Endothelial cell of umbilical vein (primary cell): ENCODE data around the gene PALD1. TPM values are rescaled to one million over a fixed set of nuclear protein-coding genes. Genes with fewer than 3 reads are reported as not detected.

Experiments used
- BruUV-seq: library from RNA; stranded (reverse); fragments of 400-500 nt; replicated peaks from 2 replicates; lab custom pipeline; 2021; lab: Mats Ljungman, UMichigan
- CTCF ChIA-PET: fragments of 300-600, 350-600 bp; sonication (Branson Sonifier 250); formaldehyde crosslinking; loops from one replicate; lab custom pipeline; 2021; ENCODE audit warnings: antibody characterized with exemption, inconsistent platforms; lab: Charles Lee
- POLR2A ChIA-PET: fragments of 300-600, 350-600 bp; sonication (Branson Sonifier 250); formaldehyde crosslinking; loops from one replicate; lab custom pipeline; 2021; ENCODE audit warnings: antibody characterized with exemption, inconsistent platforms; lab: Charles Lee
- DNase-seq: peaks from one replicate; pipeline ENCODE4 v3.0.0-alpha.2; 2011; ENCODE audit warnings: low read depth, low spot score
- FAIRE-seq: peaks from 2 replicates; lab custom pipeline; 2011; peaks lifted over from hg19 to GRCh38; lab: Jason Lieb, UNC
- H2AFZ ChIP-seq: 2 replicates; pipeline ENCODE4 v1.6.0; 2012; ENCODE audit warnings: low read depth, low read length, control low read depth, inconsistent platforms
- H3K27ac ChIP-seq: 2 replicates; pipeline ENCODE4 v1.5.1; 2011; ENCODE audit warnings: low read depth, mild to moderate bottlenecking, control low read depth, low read length, moderate library complexity; ENCODE audit not compliant: insufficient read depth
- H3K27me3 ChIP-seq, 2 experiments: 2 replicates each; pipeline versions ENCODE4 v1.6.0 to v1.6.1; 2011; ENCODE audit warnings: low read length in 2 of 2, mixed read lengths in 1 of 2; ENCODE audit not compliant: control insufficient read depth in 2 of 2, insufficient read depth in 2 of 2
- H3K36me3 ChIP-seq, 2 experiments: 2 replicates in 1 of 2; 3 replicates in 1 of 2; pipeline ENCODE4 v1.5.1; 2011; ENCODE audit warnings: low read length in 2 of 2, mild to moderate bottlenecking in 1 of 2, moderate library complexity in 1 of 2; ENCODE audit not compliant: control insufficient read depth in 2 of 2, insufficient read depth in 2 of 2; ENCODE audit errors: extremely low read depth in 1 of 2
- H3K4me1 ChIP-seq: 3 replicates; pipeline ENCODE4 v1.5.1; 2011; ENCODE audit warnings: mild to moderate bottlenecking, low read length; ENCODE audit not compliant: control insufficient read depth, insufficient read depth; ENCODE audit errors: extremely low read depth
- H3K4me2 ChIP-seq: 2 replicates; pipeline ENCODE4 v1.6.1; 2011; ENCODE audit warnings: low read length, control low read depth, mixed read lengths; ENCODE audit not compliant: insufficient read depth
- H3K4me3 ChIP-seq, 3 experiments: fragments of 200-600 bp in 1 of 3; sonication (generic), shearing (Covaris generic) in 1 of 3; replicated peaks in 1 of 3; 2 replicates each; pipeline ENCODE4 v1.5.1; 2011 to 2016; ENCODE audit warnings: control low read depth in 3 of 3, low read length in 3 of 3, mild to moderate bottlenecking in 2 of 3, inconsistent platforms in 1 of 3, low read depth in 1 of 3, moderate library complexity in 1 of 3; ENCODE audit not compliant: insufficient read depth in 1 of 3
- H3K79me2 ChIP-seq: 2 replicates; pipeline ENCODE4 v1.6.0; 2012; ENCODE audit warnings: low read length, inconsistent platforms; ENCODE audit not compliant: control insufficient read depth, insufficient read depth
- H3K9ac ChIP-seq: replicated peaks from 2 replicates; pipeline ENCODE3; 2011; ENCODE audit warnings: low read length, control low read depth; ENCODE audit not compliant: insufficient read depth; ENCODE audit errors: extremely low read depth
- H3K9me1 ChIP-seq: replicated peaks from 3 replicates; pipeline ENCODE4 v1.6.0; 2011; ENCODE audit warnings: mild to moderate bottlenecking, low read length; ENCODE audit not compliant: control insufficient read depth, insufficient read depth; ENCODE audit errors: extremely low read depth
- H3K9me3 ChIP-seq: replicated peaks from 2 replicates; pipeline ENCODE4 v1.5.1; 2012; ENCODE audit warnings: low read length, inconsistent platforms; ENCODE audit not compliant: control insufficient read depth, insufficient read depth
- H4K20me1 ChIP-seq: replicated peaks from 2 replicates; pipeline ENCODE3; 2011; ENCODE audit warnings: mild to moderate bottlenecking, low read length; ENCODE audit not compliant: control insufficient read depth, insufficient read depth; ENCODE audit errors: extremely low read depth
- CTCF ChIP-seq, 2 donors: IDR thresholded peaks; 1 replicate in 1 of 2; 2 replicates in 1 of 2; pipeline ENCODE4 v1.5.1; 2011; ENCODE audit warnings: low read length in 2 of 2, mild to moderate bottlenecking in 2 of 2, moderate library complexity in 2 of 2, control low read depth in 1 of 2, inconsistent platforms in 1 of 2, low read depth in 1 of 2; ENCODE audit not compliant: insufficient read depth in 1 of 2; ENCODE audit errors: extremely low read depth in 1 of 2
- EZH2 ChIP-seq: IDR thresholded peaks from 2 replicates; pipeline ENCODE4 v1.6.1; 2012; ENCODE audit warnings: borderline replicate concordance, low read depth, mild to moderate bottlenecking, moderate library complexity, low read length, inconsistent platforms; ENCODE audit not compliant: severe bottlenecking
- FOS ChIP-seq: IDR thresholded peaks from 2 replicates; pipeline ENCODE4 v1.6.1; 2011; ENCODE audit warnings: mild to moderate bottlenecking, low read length, moderate library complexity, borderline replicate concordance; ENCODE audit not compliant: insufficient read depth
- GATA2 ChIP-seq: IDR thresholded peaks from 2 replicates; pipeline ENCODE4 v1.7.0; 2011; ENCODE audit warnings: low read depth, mild to moderate bottlenecking, moderate library complexity, mixed read lengths, low read length; ENCODE audit not compliant: insufficient read length, insufficient read depth
- JUN ChIP-seq: IDR thresholded peaks from 2 replicates; pipeline ENCODE4 v1.6.1; 2011; ENCODE audit warnings: borderline replicate concordance, low read depth; ENCODE audit not compliant: insufficient read length, insufficient read depth
- MYC ChIP-seq: IDR thresholded peaks from one replicate; pipeline ENCODE4 v1.6.1; 2011; ENCODE audit warnings: mild to moderate bottlenecking, low read depth, low read length
- POLR2A ChIP-seq: IDR thresholded peaks from 2 replicates; pipeline ENCODE4 v1.6.1; 2012; ENCODE audit warnings: low read depth, mild to moderate bottlenecking, control low read depth, low read length
- POLR2AphosphoS5 ChIP-seq: IDR thresholded peaks from 2 replicates; pipeline ENCODE4 v1.6.1; 2012; ENCODE audit warnings: low read depth, mild to moderate bottlenecking, control low read depth, low read length, moderate library complexity; ENCODE audit not compliant: insufficient read depth
- dilution Hi-C: fragments of 300-500 bp; cut with MboI; formaldehyde crosslinking; loops from one replicate; pipeline ENCODE4 v1.15.0; 2019; ENCODE audit warnings: low sequenced_read_pairs; ENCODE audit not compliant: extremely low pct_ligation_motif_present
- intact Hi-C: fragments of 100-400 bp; cut with micrococcal nuclease; formaldehyde crosslinking; loops from one replicate; pipeline ENCODE4 v1.10.0; 2022
- polyA plus RNA-seq, 4 experiments: library from polyadenylated mRNA; depleted of rRNA in 3 of 4; stranded (reverse) in 3 of 4; unstranded in 1 of 4; fragments of >200 nt; gene quantifications; 2 replicates each; pipeline versions ENCODE4 v1.2.1 to v1.2.3, GENCODE V29; 2011 to 2012; ENCODE audit warnings: missing spikeins in 1 of 4
- total RNA-seq: library from RNA; stranded (reverse); gene quantifications from 2 replicates; pipeline ENCODE4 v1.2.3, GENCODE V29; 2021
- TF ChIP-seq, protein P1 (sequence below): IDR thresholded peaks from 2 replicates; pipeline ENCODE4 v1.6.1; 2011; ENCODE audit not compliant: insufficient read depth, insufficient read length

PALD1 gene
- total and polyA plus RNA-seq, 2 donors (not counting 3 experiments of a cell fraction or from before 2014, with no cell fraction given): 16.6 to 73.3 TPM

DNA sequence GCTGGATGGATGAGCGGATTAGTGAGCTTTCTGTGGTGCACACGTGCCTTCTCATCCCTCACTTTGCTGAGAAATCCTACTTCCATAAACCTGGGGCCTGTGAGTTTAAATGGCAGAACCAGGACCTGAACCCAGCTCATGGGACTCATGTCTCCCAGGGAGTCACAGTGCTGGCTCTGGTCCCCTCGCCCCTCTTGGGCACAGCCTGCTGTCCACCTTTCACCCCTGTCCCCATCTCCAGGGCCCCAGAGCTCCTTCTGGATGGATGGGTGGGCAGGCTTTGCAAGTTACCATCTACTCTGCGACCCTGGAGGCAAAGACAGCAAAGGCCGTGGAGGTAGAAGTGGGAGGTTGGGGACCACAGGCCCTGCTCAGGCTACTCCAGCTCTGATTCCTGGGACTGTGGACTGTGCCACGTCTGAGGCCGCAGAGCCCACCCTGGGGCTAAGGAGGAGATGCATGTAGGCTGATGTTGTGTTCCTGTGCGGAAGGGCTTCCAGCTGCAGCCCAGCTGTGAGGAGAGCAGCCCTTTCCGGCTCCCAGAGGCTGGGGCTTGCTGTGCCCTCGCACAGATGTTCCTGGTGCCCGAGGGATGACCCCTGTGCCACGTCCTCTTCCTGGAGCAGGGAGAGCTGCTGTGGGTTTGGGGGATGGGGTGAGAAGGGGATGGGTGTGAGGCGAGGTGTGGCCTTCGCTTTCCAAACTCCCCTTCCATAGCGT lies 83.6 kb downstream of the PALD1 start:
- H3K27me3 ChIP-seq: no peaks in the 10 kb centered on the region
- H2AFZ ChIP-seq: no peak overlapping the region
- H3K9me3 ChIP-seq: no peaks in the 10 kb centered on the region
- no peaks in the 10 kb centered on the region for H3K79me2 ChIP-seq
- no peak overlapping the region for H3K27ac ChIP-seq
- H3K4me1 ChIP-seq: no peaks in the 10 kb centered on the region
- FAIRE-seq (no peak), DNase-seq (no peak)
- H3K9ac ChIP-seq: no peak overlapping the region
- H3K4me2 ChIP-seq: no peak overlapping the region
- dilution Hi-C loops (no loop called here), intact Hi-C loops (no loop called here)
- H3K4me3 ChIP-seq: no peak overlapping the region
- POLR2A ChIA-PET: no interaction called here
- CTCF ChIA-PET: interaction anchor here (2.3 kb wide), 1 partner anchor 102 kb away, joined by 8 read pairs; no protein-coding TSS in a partner anchor
- TF ChIP-seq MYC (no peak), POLR2AphosphoS5 (no peak), GATA2 (no peak), CTCF (IDR thresholded peaks at IDR 0.05; ENCODE audit: extremely low read depth in 1 of 2, insufficient read depth in 1 of 2, low read depth in 1 of 2, low read length in 2 of 2) (no peak), JUN (no peak), FOS (no peak), POLR2A (no peak), EZH2 (no peak)
- TF ChIP-seq, protein P1, sequence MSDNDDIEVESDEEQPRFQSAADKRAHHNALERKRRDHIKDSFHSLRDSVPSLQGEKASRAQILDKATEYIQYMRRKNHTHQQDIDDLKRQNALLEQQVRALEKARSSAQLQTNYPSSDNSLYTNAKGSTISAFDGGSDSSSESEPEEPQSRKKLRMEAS: no peak
- H4K20me1 ChIP-seq: no peaks in the 10 kb centered on the region
- H3K9me1 ChIP-seq: no peaks in the 10 kb centered on the region
- BruUV-seq: no TSS peak
- no peaks in the 10 kb centered on the region for H3K36me3 ChIP-seq
